Measurements from ENCODE around the gene IFITM5.
A peak's percentile ranks its signal among the peaks of the same experiment; 100 is the strongest.

IFITM5 gene

GRCh38 chr11:290621-291231 is 8.6 kb downstream of the IFITM5 start:
- Histone ChIP-seq H3K9ac (ENCODE audit: low read length) (no peak overlapping the region), H3K4me3 (ENCODE audit: low read length) (no peak overlapping the region), H3K27ac (ENCODE audit: low read length) (no peak overlapping the region), H3K27me3 (ENCODE audit: low read depth, low read length) (peaks cover 9% of the 10 kb centered on the region; the same call in 1 of the 2 replicates), H4K20me1 (ENCODE audit: insufficient read depth, low read length) (no peaks in the 10 kb centered on the region), H3K9me3 (ENCODE audit: insufficient read depth, low read length) (no peaks in the 10 kb centered on the region), H3K4me2 (ENCODE audit: low read length) (no peak overlapping the region), H3K4me1 (ENCODE audit: low read length) (peaks cover 12% of the 10 kb centered on the region), H2AFZ (ENCODE audit: low read depth, low read length) (no peak overlapping the region), H3K79me2 (ENCODE audit: low read length) (no peaks in the 10 kb centered on the region; the same call in 1 of the 2 replicates), H3K36me3 (replicated peaks; ENCODE audit: low read depth, low read length) (peaks cover 10% of the 10 kb centered on the region)
- TF ChIP-seq CTCF (IDR thresholded peaks at IDR 0.05; ENCODE audit: low read depth, low read length) (no peak), EZH2phosphoT487 (IDR thresholded peaks at IDR 0.05; ENCODE audit: low read depth) (no peak)

GRCh38 chr11:289712-290620 is 9.4 kb downstream of the IFITM5 start:
- TF ChIP-seq CTCF (IDR thresholded peaks at IDR 0.05; ENCODE audit: low read depth, low read length), result no peak
- no peak for TF ChIP-seq EZH2phosphoT487 (IDR thresholded peaks at IDR 0.05; ENCODE audit: low read depth)
- Histone ChIP-seq H3K27me3 (ENCODE audit: low read depth, low read length) (peaks cover 9% of the 10 kb centered on the region; the same call in 1 of the 2 replicates), H3K9ac (ENCODE audit: low read length) (peak overlapping the region; percentile 72)

GRCh38 chr11:289398-289711 is 10.0 kb downstream of the IFITM5 start:
- H3K27ac ChIP-seq (ENCODE audit: low read length), result no peak overlapping the region
- peaks cover 10% of the 10 kb centered on the region for H3K36me3 ChIP-seq (replicated peaks; ENCODE audit: low read depth, low read length)
- H3K9ac ChIP-seq (ENCODE audit: low read length), result peak overlapping the region; percentile 72

More at GRCh38 chr11:289712-290620, 9.4 kb downstream of the IFITM5 start:
- H3K9me3 ChIP-seq (ENCODE audit: insufficient read depth, low read length), result no peaks in the 10 kb centered on the region
- H3K27ac ChIP-seq (ENCODE audit: low read length), result no peak overlapping the region
- no peak overlapping the region for H2AFZ ChIP-seq (ENCODE audit: low read depth, low read length)
- peak overlapping the region; percentile 85 for H3K4me3 ChIP-seq (ENCODE audit: low read length)
- H3K36me3 ChIP-seq (replicated peaks; ENCODE audit: low read depth, low read length), result peaks cover 10% of the 10 kb centered on the region
- H4K20me1 ChIP-seq (ENCODE audit: insufficient read depth, low read length), result no peaks in the 10 kb centered on the region
- peaks cover 12% of the 10 kb centered on the region for H3K4me1 ChIP-seq (ENCODE audit: low read length)
- no peaks in the 10 kb centered on the region; the same call in 1 of the 2 replicates for H3K79me2 ChIP-seq (ENCODE audit: low read length)
- peak overlapping the region; percentile 97 for H3K4me2 ChIP-seq (ENCODE audit: low read length)

More at GRCh38 chr11:289398-289711, 10.0 kb downstream of the IFITM5 start:
- Histone ChIP-seq H3K27me3 (ENCODE audit: low read depth, low read length) (peaks cover 9% of the 10 kb centered on the region; the same call in 1 of the 2 replicates), H4K20me1 (ENCODE audit: insufficient read depth, low read length) (no peaks in the 10 kb centered on the region), H3K79me2 (ENCODE audit: low read length) (no peaks in the 10 kb centered on the region; the same call in 1 of the 2 replicates), H3K4me1 (ENCODE audit: low read length) (peaks cover 12% of the 10 kb centered on the region), H3K9me3 (ENCODE audit: insufficient read depth, low read length) (no peaks in the 10 kb centered on the region), H3K4me3 (ENCODE audit: low read length) (peak overlapping the region; percentile 85), H2AFZ (ENCODE audit: low read depth, low read length) (no peak overlapping the region), H3K4me2 (ENCODE audit: low read length) (peak overlapping the region; percentile 97)
- no peak for TF ChIP-seq EZH2phosphoT487 (IDR thresholded peaks at IDR 0.05; ENCODE audit: low read depth)
- TF ChIP-seq CTCF (IDR thresholded peaks at IDR 0.05; ENCODE audit: low read depth, low read length), result no peak
